ENCODE data around the gene TEX10.

TEX10 gene

GRCh38 chr9:100282388-100282719, 70.4 kb downstream of the TEX10 start:
- no peak for DNase-seq

- DNase-seq = no peak
Observed at GRCh38 chr9:100281676-100282387, 70.9 kb downstream of the TEX10 start.

GRCh38 chr9:100281066-100281465, 71.7 kb downstream of the TEX10 start:
- DNase-seq = no peak

GRCh38 chr9:100277166-100277979, 75.4 kb downstream of the TEX10 start:
- no peak for DNase-seq

GRCh38 chr9:100269656-100270055, 83.1 kb downstream of the TEX10 start:
- DNase-seq = no peak

GRCh38 chr9:100268271-100268670, 84.5 kb downstream of the TEX10 start:
- no peak for DNase-seq

- no peak for DNase-seq
Observed at GRCh38 chr9:100267211-100267610, 85.5 kb downstream of the TEX10 start.
